HG03571 (cell line): Measurements from ENCODE around the gene ATRIP.

Experiments
- ATAC-seq: cut with Tn5 transposase; IDR thresholded peaks from one replicate; pipeline ENCODE4 v1.9.1; 2021; ENCODE audit not compliant: unreplicated experiment

Gene ATRIP

DNA sequence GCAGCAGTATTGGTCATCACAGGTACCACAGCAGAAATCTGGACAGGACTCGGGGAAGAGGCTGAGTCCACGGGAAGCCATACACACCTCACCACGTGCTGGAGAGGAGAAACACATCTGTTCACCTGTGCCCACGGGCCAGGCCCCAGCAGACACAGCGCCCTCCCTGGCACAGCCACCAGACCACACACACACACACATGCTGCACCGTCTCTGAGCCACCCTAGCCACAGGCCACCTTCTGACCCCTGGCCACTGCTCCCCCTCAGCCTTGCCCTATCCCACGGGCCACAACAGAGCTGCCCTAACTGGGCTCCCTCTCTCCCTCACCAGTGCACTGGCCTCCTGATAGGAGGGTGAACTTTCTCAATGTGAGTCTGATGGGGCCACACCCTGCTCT lies 54.7 kb downstream of the ATRIP start:
- ATAC-seq, result no peak

DNA sequence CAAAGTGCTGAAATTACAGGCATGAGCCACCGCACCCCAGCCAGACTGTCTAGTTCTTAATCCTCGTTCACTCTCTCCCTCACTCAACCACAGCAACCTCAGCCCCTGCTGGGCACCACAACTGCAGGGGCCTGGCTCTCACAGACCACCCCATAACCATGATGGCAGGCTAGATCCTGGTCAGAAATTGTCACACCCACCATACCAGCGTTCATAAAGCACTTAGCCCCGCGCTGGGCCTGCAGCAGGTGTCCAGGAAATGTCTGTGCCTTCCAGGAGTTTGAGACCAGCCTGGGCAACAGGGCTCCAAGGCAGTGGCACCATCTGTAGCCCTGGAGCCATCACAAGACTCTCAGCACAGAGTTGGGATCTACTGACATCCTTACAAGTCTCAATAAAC lies 55.6 kb downstream of the ATRIP start:
- ATAC-seq, result no peak

DNA sequence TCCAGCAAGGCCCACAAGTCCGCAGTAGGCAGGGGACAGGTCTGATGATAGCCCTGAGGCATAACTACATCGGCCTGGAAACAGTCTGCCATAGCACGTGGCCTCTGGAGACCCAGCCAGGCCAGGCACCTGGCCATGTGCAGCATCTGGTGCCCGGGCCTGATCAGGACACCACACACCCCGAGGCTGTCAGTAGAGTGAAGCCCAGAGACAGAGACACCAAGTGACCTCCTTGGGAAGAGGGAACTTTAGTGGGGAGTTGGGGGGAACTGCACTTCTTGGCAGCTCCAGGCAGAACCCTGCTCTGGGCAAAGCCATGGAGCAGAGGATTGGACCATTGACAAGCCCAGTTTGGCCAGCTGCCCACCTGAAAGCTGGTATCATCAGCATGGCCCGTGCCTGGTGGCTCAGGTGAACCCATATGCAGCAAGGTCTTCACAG lies 56.2 kb downstream of the ATRIP start:
- no peak for ATAC-seq

DNA sequence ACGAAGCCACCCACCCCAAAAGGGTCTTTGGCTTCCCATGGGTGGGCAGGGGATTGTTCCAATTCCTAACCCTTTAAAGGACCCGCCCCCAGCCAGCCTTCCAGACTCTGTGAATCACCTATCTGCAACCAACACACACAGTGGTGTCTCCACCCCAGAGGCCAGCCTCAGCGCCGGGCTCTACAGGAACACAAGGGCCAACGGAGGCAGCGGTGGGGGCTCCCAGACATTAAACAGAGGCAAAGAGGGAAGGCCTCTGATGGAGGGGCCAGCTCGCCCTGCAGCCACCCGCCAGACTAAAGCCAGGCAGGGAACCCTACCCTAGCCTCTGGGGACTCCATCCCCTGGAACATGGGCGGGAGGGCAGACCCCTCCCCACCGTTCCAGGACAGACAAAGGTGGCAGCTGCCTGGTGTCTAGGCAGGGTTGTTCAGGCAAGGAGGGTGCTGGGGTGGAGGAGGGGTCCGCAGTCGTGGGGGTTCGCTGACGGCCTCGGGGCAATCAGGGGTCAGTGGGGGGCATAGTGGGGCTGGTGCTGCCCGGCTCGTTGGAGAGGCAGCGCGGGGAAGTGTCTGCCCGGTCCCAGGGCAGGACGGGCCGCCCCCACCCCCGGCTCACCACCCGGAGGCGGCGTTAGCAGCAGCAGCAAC lies 57.0 kb downstream of the ATRIP start:
- no peak for ATAC-seq

DNA sequence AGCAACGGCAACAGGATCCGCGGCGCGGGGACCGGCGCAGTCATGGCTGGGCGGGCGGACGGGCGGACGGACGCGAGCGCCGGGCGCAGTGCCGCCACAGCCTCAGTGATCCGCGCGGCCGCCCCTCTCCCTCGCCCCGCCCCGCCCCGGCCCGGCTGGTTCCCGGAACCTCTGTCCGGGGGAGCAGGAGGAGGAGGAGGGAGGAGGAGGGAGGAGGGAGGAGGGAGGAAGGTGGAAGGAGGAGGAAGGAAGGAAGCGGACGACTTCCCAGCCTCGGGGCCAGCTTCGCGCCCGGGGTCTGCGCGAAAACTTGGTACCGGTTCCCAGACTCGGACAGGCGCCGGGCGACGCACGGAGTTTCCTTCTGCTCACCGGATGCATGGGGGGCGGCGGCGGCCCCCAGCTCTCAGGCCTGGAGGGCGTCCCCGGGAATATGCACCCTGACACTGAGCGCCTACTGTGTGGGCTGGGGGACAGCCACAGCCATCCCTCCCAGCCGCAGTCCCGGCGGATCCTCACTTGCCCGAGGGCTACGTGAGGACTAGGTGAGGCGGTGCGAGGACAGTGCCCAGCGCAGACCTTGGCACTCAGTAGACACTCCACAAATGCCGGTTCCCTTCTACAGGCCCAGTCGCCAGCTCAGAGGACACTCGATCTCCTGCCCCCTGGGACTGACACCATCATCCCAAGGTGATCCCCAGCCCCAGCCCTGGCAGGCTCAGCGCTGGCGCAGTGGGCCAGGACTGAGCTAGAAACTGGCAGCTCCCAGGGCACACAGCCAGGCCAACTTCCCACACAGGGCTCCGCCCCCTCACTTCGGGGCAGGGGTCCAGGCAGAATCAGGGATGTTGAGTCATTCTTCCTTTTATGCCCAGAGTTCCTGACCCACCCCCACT lies 57.8 kb downstream of the ATRIP start, which contains the start of gene SHISA5:
Gene SHISA5 (minus strand): TSS at position 124 of the 896 bp plus-strand sequence. CDS start 80 bp downstream, at position 44.
- ATAC-seq, result no peak

DNA sequence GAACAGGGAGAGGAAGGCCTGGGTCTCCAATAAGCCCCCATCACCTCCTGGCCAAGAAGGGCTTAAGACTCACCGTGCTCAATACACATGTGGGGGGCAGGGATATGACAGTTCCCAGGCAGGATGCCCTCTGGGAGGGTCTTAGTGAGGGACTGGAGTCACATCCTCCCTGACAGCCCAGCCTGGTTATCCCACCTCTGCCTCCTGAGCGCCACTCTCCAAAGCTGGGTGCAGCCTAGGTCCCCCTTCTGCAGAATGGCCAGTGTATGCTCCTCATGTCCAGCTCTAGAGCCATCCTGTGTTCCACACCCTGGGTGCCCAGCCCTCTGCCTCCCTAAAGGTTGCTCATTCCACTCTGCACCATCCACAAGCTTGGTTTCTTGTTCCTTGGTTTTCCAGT lies 58.6 kb downstream of the ATRIP start:
- ATAC-seq, result no peak

DNA sequence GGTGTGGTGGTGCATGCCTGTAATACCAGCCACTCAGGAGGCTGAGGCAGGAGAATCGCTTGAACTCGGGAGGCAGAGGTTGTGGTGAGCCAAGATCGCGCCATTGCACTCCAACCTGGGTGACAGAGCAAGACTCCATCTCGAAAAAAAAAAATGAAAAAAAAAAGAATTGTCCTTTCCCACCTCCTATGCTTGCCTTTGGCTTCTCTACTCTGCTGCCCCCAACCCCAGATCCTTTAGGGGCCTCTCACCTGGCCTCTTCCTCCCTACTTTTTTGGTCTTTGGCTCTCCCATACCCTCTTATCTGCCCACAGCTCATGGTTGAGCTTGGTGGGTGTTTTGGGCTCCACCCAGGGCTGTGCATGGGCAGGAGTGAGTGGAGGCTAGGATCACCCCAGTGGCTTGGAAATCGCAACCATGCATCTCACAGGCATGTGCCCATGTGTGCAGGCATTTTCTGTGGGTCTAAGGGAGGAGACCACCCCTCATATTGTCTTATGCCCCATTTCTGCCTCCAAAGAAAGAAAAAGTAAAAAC lies 59.5 kb downstream of the ATRIP start:
- ATAC-seq, result no peak

DNA sequence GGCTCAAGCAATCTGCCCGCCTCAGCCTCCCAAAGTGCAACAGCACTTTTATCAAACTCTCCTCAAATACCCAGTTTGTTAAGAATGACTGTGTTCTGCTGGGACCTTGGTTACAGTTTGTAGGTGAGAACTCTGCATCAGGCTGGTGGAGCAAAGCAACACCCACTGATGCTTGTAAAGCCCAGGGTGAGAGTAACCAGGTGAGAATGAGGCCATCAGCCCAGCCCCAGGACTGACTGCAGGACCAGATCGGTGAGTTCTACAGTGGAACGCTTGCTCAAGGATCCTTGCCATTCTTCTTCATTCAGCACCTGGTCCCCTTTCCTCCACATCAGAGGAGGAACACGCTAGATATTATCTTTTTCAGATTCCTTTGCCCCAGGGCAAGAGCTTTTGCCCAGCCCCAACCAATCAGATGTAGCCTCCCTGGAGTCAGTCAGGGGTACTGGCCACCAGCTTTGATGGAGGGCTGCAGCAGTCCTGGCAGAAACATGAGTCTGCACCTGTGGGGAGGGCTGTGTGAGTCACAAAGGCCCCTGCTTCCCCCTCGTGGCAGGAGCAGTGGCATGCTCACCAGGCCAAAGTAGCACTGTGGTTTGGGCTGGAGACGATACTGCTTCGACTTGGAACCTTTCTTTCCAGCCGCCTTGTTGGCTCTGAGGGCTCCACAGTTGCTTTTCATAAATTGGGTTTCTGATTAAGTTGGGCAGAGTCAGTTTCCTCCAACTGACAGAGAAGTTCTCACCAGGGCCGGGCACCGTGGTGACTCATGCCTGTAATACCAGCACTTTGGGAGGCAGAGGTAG lies 60.9 kb downstream of the ATRIP start:
- no peak for ATAC-seq

DNA sequence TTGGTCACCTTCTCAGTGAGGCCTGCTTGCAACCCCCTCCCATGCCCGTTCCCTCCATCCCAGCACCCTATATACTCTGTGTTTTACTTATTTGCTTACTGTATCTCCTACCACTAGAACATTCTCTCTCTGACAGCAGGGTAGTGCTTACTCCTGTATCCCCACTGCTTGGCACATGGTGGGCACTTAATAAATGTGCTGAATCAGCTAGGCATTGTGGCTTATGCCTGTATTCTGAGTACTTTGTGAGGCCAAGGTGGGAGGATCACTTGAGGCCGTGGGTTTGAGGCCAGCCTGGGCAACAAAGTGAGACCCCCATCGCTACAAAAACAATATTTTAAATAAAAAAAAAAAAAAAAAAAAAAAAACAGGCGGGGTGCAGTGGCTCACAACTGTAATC lies 65.0 kb downstream of the ATRIP start:
- no peak for ATAC-seq

DNA sequence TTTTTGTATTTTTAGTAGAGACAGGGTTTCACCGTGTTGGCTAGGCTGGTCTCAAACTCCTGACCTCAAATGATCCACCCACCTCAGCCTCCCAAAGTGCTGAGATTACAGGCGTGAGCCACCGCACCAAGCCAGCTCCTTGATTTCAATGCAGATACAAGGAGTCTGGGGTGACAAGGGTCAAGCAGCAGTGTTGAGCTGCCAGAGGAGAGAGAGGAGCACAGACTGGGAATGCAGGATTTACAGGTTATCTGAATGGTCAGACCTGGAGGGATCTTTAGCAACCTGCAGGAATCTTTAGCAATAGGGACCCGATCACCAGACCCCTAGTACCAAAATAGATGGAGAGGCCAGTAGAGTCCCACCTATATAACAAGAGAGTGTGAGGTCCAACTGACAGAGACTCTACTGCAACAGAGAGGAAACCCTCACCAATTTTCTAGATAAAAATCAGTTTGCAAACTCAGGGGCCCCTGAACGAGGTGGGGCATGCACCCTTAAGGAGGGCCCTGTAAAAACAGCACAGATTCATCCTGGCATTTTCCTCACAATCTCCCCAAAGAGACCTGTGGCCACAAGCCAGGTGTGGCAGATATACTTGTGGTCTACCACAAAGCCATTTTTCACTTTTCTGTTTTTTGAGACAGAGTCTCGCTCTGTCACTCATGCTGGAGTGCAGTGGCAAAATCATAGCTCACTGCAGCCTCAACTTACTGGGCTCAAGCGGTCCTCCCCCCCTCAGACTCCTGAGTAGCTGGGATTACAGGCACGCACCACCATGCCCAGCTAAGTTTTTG lies 68.1 kb downstream of the ATRIP start:
- ATAC-seq, result no peak
